Measurements from ENCODE around the gene PNRC2. TPM values are rescaled to one million over a fixed set of nuclear protein-coding genes. Genes with fewer than 3 reads are reported as not detected.

PNRC2 gene
- total RNA-seq, 3 donors from 2014 or later (not counting 1 experiment from before 2014, with no cell fraction given) = 124 to 205 (median 180) TPM

- peaks cover 60% of the 10 kb centered on the region for H3K4me1 ChIP-seq (ENCODE audit: control insufficient read depth, insufficient read depth, low read length)
- no peak overlapping the region for H3K4me3 ChIP-seq (ENCODE audit: low read length)
- H3K27me3 ChIP-seq (ENCODE audit: control insufficient read depth, insufficient read depth, low read length) = no peaks in the 10 kb centered on the region
- Mint-ChIP-seq H3K36me3 (no peaks in the 10 kb centered on the region), H3K4me3 (no peak overlapping the region), H3K4me1 (peaks cover 37 to 49% of the 10 kb centered on the region in 2 donors), H3K9me3 (no peaks in the 10 kb centered on the region), H3K27ac (no peak overlapping the region), H3K27me3 (ENCODE audit: low read depth in 2 of 2) (peaks cover 0 to 3% of the 10 kb centered on the region in 2 donors)
- WGBS (ENCODE audit: insufficient coverage) = 94% methylated on average over 5 of the region's 5 CpGs
- ATAC-seq (no peak), DNase-seq (no peak)
- H3K27ac ChIP-seq (ENCODE audit: low read length) = no peak overlapping the region
- H3K9me3 ChIP-seq (ENCODE audit: control insufficient read depth, insufficient read depth, low read length) = no peaks in the 10 kb centered on the region
- intact Hi-C loops (cut with micrococcal nuclease) = no loop called here
- H3K36me3 ChIP-seq (ENCODE audit: control insufficient read depth, insufficient read depth, low read length) = no peaks in the 10 kb centered on the region
- no peak for TF ChIP-seq CTCF (IDR thresholded peaks at IDR 0.05)
Observed at GRCh38 chr1:23915466-23915865, 44.2 kb upstream of the PNRC2 start.

GRCh38 chr1:23916209-23917131, 43.2 kb upstream of the PNRC2 start:
- Mint-ChIP-seq H3K9me3 (no peaks in the 10 kb centered on the region), H3K4me3 (no peak overlapping the region), H3K27me3 (ENCODE audit: low read depth in 2 of 2) (peaks cover 0 to 3% of the 10 kb centered on the region in 2 donors), H3K36me3 (no peaks in the 10 kb centered on the region), H3K4me1 (peaks cover 27 to 39% of the 10 kb centered on the region in 2 donors), H3K27ac (peak overlapping the region in 1 of 2 donors; percentile 12)
- peak; percentile 79 for TF ChIP-seq CTCF (IDR thresholded peaks at IDR 0.05)
- ATAC-seq (peak; percentile 90 to 94 (median 92)), DNase-seq (peak; percentile 57 to 81)
- Histone ChIP-seq H3K36me3 (ENCODE audit: control insufficient read depth, insufficient read depth, low read length) (no peaks in the 10 kb centered on the region), H3K27ac (ENCODE audit: low read length) (no peak overlapping the region), H3K27me3 (ENCODE audit: control insufficient read depth, insufficient read depth, low read length) (no peaks in the 10 kb centered on the region), H3K4me3 (ENCODE audit: low read length) (no peak overlapping the region), H3K9me3 (ENCODE audit: control insufficient read depth, insufficient read depth, low read length) (no peaks in the 10 kb centered on the region), H3K4me1 (ENCODE audit: control insufficient read depth, insufficient read depth, low read length) (peaks cover 50% of the 10 kb centered on the region)
- 31% methylated on average over 12 of the region's 12 CpGs for WGBS (ENCODE audit: insufficient coverage)
- intact Hi-C loops (cut with micrococcal nuclease) = loop anchor here (1.0 to 2.0 kb wide), 4 partner anchors 48 to 372 kb away; partner anchors contain the start of gene FUCA1

- intact Hi-C loops (cut with micrococcal nuclease) = no loop called here
- Histone ChIP-seq H3K4me1 (ENCODE audit: control insufficient read depth, insufficient read depth, low read length) (peaks cover 6% of the 10 kb centered on the region), H3K9me3 (ENCODE audit: control insufficient read depth, insufficient read depth, low read length) (no peaks in the 10 kb centered on the region), H3K36me3 (ENCODE audit: control insufficient read depth, insufficient read depth, low read length) (no peaks in the 10 kb centered on the region), H3K27ac (ENCODE audit: low read length) (no peak overlapping the region), H3K27me3 (ENCODE audit: control insufficient read depth, insufficient read depth, low read length) (no peaks in the 10 kb centered on the region), H3K4me3 (ENCODE audit: low read length) (no peak overlapping the region)
- no peaks in the 10 kb centered on the region for H3K9me3 Mint-ChIP-seq
- DNase-seq (no peak), ATAC-seq (no peak)
- H3K27me3 Mint-ChIP-seq (ENCODE audit: low read depth in 2 of 2) = no peaks in the 10 kb centered on the region
- H3K4me3 Mint-ChIP-seq = no peak overlapping the region
- no peaks in the 10 kb centered on the region for H3K4me1 Mint-ChIP-seq
- no peak for TF ChIP-seq CTCF (IDR thresholded peaks at IDR 0.05)
- 97% methylated on average over 8 of the region's 8 CpGs for WGBS (ENCODE audit: insufficient coverage)
- H3K27ac Mint-ChIP-seq = no peak overlapping the region
- H3K36me3 Mint-ChIP-seq = no peaks in the 10 kb centered on the region
Observed at GRCh38 chr1:23922321-23922943, 37.2 kb upstream of the PNRC2 start.
